ENCODE results near the gene TCL1B. TPM values are rescaled to one million over a fixed set of nuclear protein-coding genes. Genes with fewer than 3 reads are reported as not detected.

The TCL1B gene
- total and polyA plus RNA-seq, 2 of the 8 experiments (the other 6 are each of a cell fraction or from before 2014, with no cell fraction given): 9.6 to 11.5 TPM

GRCh38 chr14:95659990-95660385 lies 26.2 kb upstream of the TCL1B start:
- no peak for DNase-seq (ENCODE audit: low read depth in 1 of 2, low spot score in 2 of 2)
- peaks cover 0 to 3% (median 0%) of the 10 kb centered on the region in 4 experiments; a peak in 4 of 7 replicates for H3K27me3 ChIP-seq (replicated peaks in 1 of 4; ENCODE audit: control insufficient read depth in 3 of 4, extremely low read depth in 1 of 4, insufficient read depth in 3 of 4, low read length in 3 of 4)
- H3K14ac ChIP-seq (ENCODE audit: insufficient read length): no peak overlapping the region
- TF ChIP-seq CBX8 (IDR thresholded peaks at IDR 0.05; ENCODE audit: borderline replicate concordance, low read depth, low read length) (no peak), KDM5A (IDR thresholded peaks at IDR 0.05; ENCODE audit: low read length) (no peak), ATF2 (IDR thresholded peaks at IDR 0.05; ENCODE audit: low read length) (no peak), USF2 (IDR thresholded peaks at IDR 0.05; ENCODE audit: low read length) (no peak), FOSL1 (IDR thresholded peaks at IDR 0.05; ENCODE audit: insufficient read depth, low read depth, low read length) (no peak), HDAC6 (IDR thresholded peaks at IDR 0.05; ENCODE audit: low read depth, low read length) (no peak), ATF3 (IDR thresholded peaks at IDR 0.05; ENCODE audit: insufficient read depth, low read depth, low read length) (no peak), HDAC2 (IDR thresholded peaks at IDR 0.05; ENCODE audit: borderline replicate concordance in 1 of 2, low read depth in 2 of 2, low read length in 2 of 2) (no peak)
- 91% methylated on average over 5 of the region's 5 CpGs; no CpG with 5 or more reads in 1 of the 2 experiments for WGBS, 2 experiments (ENCODE audit: extremely low coverage in 1 of 2, insufficient coverage in 1 of 2, insufficient read length in 1 of 2, insufficient replicate concordance in 2 of 2, low coverage in 1 of 2, low lambda C conversion rate in 2 of 2, missing lambda C conversion rate in 1 of 2)
- H3K4ac ChIP-seq (replicated peaks; ENCODE audit: insufficient read length, low read depth, low read length): no peak overlapping the region
- no peak overlapping the region for H2AK5ac ChIP-seq (ENCODE audit: low read depth, low read length)
- H3K18ac ChIP-seq (ENCODE audit: extremely low read depth, low read length): no peak overlapping the region
- no peak overlapping the region for H2BK20ac ChIP-seq (ENCODE audit: low read length)
- FAIRE-seq: no peak
- no peaks in the 10 kb centered on the region for H3K79me2 ChIP-seq (ENCODE audit: control insufficient read depth in 1 of 2, insufficient read depth in 2 of 2, low read length in 2 of 2)
- no peak overlapping the region for H3K56ac ChIP-seq (replicated peaks; ENCODE audit: insufficient read length, low read depth, low read length)
- CTCF ChIA-PET (ENCODE audit: partially characterized antibody): interaction anchor here (0.6 to 1.8 kb wide), 10 partner anchors 10 to 509 kb away, joined by 3 to 5 read pairs (median 4); partner anchors contain the start of gene TCL1B
- H4K8ac ChIP-seq (ENCODE audit: extremely low read depth, insufficient read depth, low read length): no peak overlapping the region
- H3K79me1 ChIP-seq (ENCODE audit: low read depth, low read length): no peaks in the 10 kb centered on the region
- no peak overlapping the region for H2BK5ac ChIP-seq (ENCODE audit: low read depth, low read length)
- H3K4me3 ChIP-seq (ENCODE audit: extremely low read depth in 1 of 4, insufficient read depth in 2 of 4, low read depth in 3 of 4, low read length in 4 of 4): no peak overlapping the region
- no peak overlapping the region for H2BK12ac ChIP-seq (ENCODE audit: low read depth, low read length)
- 0 out of 2 replicates have a peak, but pooled peaks cover 1% of the 10 kb centered on the region for H3K23me2 ChIP-seq (ENCODE audit: low read depth, low read length)
- H3K4me2 ChIP-seq (ENCODE audit: insufficient read depth in 1 of 2, low read depth in 2 of 2, low read length in 2 of 2): no peak overlapping the region
- no peaks in the 10 kb centered on the region for H3K9me3 ChIP-seq (ENCODE audit: insufficient read depth in 2 of 2, low read depth in 1 of 2, low read length in 1 of 2)
- no peak overlapping the region for H3K23ac ChIP-seq (ENCODE audit: insufficient read length)
- H2BK15ac ChIP-seq (ENCODE audit: low read length): no peak overlapping the region
- H4K5ac ChIP-seq (ENCODE audit: insufficient read length, low read depth, low read length): no peak overlapping the region
- no peaks in the 10 kb centered on the region for H4K20me1 ChIP-seq (replicated peaks in 1 of 2; ENCODE audit: control insufficient read depth in 1 of 2, insufficient read depth in 2 of 2, low read length in 2 of 2)
- POLR2A ChIA-PET (ENCODE audit: partially characterized antibody): no interaction called here
- H3K9ac ChIP-seq (replicated peaks in 1 of 4; ENCODE audit: extremely low read depth in 1 of 4, low read depth in 3 of 4, low read length in 3 of 4): no peak overlapping the region
- H2AFZ ChIP-seq (ENCODE audit: low read length): no peak overlapping the region
- H4K91ac ChIP-seq (replicated peaks; ENCODE audit: insufficient read length, low read length): no peak overlapping the region
- no peak overlapping the region for H3K27ac ChIP-seq (ENCODE audit: low read depth, low read length)
- H3K4me1 ChIP-seq (replicated peaks in 1 of 4; ENCODE audit: control insufficient read depth in 3 of 4, insufficient read depth in 4 of 4, low read length in 3 of 4): peaks cover 0 to 4% (median 2%) of the 10 kb centered on the region in 4 experiments; a peak in 2 of 7 replicates
- no peaks in the 10 kb centered on the region for H3K36me3 ChIP-seq (ENCODE audit: control insufficient read depth in 2 of 4, insufficient read depth in 4 of 4, low read length in 3 of 4)
- H2BK120ac ChIP-seq (replicated peaks; ENCODE audit: low read depth, low read length): no peak overlapping the region
